HG03159 (cell line): ENCODE data around the gene PHF21A.
A peak's percentile ranks its signal among the peaks of the same experiment; 100 is the strongest.
"Not testable (repeated sequence)": the region's sequence is repeated elsewhere in the genome, so short reads cannot be mapped to it uniquely, and the experiment has no call there.

Experiments
- ATAC-seq: cut with Tn5 transposase; IDR thresholded peaks from one replicate; pipeline ENCODE4 v1.9.1; 2021; ENCODE audit warnings: mild to moderate bottlenecking, moderate library complexity; ENCODE audit not compliant: unreplicated experiment

The PHF21A gene

GRCh38 chr11:45988921-45989320 lies 132.3 kb downstream of the PHF21A start:
- no peak for ATAC-seq

DNA sequence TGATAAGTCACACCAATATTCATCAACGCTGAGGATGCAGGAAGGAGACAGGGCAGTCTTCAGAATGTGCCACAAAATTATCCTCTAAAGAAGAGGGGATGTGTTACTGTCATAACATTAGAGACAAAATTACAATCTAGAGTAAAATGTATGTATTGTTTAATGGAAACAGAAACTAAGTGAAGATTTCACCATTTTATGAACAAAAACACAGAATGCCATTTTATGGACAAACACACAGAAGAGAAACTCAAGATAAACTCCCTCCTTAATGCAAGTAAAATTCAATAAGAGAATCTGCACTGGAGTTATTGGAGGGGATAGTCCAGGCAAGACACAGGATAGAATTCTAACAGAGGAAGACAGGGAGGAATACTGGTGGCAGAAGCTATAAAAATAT lies 136.0 kb downstream of the PHF21A start:
- ATAC-seq: no peak

- no peak for ATAC-seq
Measured at GRCh38 chr11:45984192-45984591, 137.1 kb downstream of the PHF21A start.

GRCh38 chr11:45983471-45983845 lies 137.8 kb downstream of the PHF21A start:
- ATAC-seq: no peak

DNA sequence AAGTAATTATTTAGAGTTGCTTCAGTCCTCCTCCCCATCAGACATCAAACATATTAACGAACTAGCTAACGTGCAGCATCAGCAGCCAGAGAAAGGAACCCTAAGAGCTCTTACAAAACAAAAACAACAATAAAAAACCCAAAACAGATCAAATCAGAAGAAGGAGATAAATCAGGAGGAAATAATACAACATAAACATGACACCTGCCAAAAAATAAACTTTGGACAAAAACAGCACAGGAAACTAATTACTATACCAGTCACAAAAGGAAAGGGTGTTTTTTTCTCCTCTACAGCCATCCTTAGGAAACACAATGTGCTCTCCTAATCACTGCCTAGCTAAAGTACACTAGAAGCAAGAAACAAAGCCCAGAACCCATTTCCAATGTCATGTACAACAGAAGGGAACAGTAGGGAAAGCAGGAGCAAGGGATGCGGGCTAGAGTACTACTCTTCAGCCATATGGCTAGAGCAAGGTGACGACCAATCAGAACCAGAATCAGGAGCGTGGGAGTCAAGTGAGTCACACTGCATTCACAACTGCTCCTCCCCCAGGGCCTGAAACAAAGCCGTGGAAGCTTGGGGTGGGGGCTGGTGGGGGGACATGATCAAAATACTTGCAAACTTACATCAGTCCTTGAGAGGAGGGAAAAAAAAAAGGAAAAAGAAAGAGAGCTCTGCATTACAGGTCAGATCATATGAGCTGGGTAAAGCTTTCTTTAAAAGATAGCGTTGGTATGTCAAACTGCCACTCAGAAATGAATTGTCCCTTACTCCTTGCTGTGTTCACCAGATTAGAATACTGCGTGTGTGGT lies 138.4 kb downstream of the PHF21A start:
- no peak for ATAC-seq

GRCh38 chr11:45981826-45982225 lies 139.4 kb downstream of the PHF21A start:
- not testable (repeated sequence) for ATAC-seq

DNA sequence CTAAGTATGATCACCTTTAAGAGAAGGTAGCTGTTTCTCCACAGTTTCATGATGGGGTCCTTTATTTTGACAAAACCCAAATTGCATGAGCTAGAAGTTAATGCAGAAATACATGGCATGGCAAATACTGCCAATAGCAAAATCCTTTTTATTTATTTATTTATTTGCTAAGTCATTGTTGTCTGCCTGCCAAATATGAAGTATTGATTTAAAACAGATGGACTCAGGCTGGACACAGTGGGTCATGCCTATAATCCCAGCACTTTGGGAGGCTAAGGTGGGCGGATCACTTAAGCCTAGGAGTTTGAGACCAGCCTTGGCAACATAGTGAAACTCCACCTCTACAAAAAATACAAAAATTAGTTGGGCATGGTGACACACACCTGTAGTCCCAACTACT lies 146.4 kb downstream of the PHF21A start:
- ATAC-seq: no peak

- no peak for ATAC-seq
Measured at GRCh38 chr11:45973601-45974000, 147.7 kb downstream of the PHF21A start.

- ATAC-seq: no peak
Measured at GRCh38 chr11:45968901-45969300, 152.4 kb downstream of the PHF21A start.

DNA sequence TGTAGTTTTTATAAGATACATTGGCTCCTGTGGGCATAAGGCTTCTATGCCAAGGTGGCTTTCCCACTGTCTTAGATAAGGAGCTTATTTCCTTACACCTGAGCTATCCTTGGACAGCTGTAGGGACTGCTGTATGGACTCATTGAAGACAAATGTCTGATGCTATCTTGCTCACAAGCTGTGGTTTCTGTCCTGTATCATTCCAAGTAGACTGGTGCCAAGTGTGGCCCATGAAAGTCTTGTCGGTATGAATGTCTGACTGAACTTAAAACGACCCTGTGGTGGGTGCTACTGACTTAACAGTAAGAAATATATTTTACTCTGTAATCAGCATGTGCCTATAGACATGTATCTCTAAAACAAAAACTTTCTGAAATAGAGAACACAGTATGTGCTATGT lies 153.7 kb downstream of the PHF21A start:
- no peak for ATAC-seq

DNA sequence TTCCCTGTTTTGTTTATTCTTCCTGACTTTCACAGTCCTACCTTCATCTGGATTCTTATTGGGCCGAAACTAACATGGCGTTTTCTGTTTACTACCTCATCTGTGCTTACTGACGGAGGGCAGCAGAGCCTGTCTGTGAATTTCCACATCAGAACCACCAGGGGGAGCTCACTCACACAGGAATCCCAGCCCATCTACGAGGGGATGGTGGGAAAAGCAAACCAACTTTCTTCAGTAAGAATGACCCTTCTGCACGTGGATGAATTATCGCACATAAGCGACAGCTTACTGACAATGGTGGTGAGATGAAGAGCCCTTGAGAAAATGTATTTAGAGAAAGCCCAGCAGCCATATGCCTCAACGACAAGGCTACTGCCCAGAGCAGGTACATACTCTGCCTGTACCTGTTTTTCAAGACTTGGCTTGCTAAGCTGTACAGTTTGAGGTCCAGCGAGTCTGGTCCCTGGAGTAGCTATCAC lies 156.3 kb downstream of the PHF21A start:
- peak; percentile 62 for ATAC-seq

DNA sequence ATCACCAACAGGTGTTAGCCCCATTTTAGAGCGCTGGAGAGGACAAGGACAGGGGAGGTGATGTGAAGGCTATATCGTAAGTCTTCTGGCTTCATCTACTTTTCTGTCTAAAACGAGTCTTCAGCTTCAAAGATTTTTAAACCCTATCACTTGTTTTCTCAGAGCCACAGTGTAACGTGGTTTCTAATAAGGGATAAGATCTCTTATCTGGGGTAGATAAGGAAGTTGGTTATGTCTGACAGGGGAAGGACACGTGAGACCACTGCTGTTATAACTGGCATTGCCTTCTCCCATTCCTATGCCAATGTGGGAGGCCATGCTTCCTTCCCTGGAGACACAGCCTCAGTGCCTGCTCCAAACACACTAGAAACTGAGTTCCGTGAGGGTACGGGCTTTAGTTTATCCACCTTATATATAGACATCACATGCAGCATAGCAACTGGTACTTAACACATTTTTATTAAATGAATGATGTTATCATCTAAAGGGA lies 159.5 kb downstream of the PHF21A start:
- ATAC-seq: no peak

- no peak for ATAC-seq
Measured at GRCh38 chr11:45960387-45961095, 160.7 kb downstream of the PHF21A start.

DNA sequence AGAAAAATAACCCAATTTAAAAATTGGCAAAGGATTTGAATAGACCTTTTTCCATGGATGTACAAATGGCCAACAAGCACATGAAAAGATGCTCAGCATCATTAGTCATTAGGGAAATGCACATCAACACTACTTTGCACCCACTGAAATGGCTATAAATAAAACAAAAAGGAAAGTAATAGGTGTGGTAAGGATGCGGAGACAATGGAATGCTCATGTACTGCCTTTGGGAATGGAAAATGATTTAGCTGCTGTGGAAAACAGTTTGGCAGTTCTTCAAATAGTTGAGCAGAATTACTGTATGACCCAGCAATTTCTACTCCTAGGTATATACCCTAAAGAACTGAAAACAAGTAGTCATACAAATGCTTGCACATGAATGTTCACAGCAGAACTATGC lies 161.4 kb downstream of the PHF21A start:
- no peak for ATAC-seq

- ATAC-seq: no peak
Measured at GRCh38 chr11:45949992-45950407, 171.3 kb downstream of the PHF21A start.

GRCh38 chr11:45948356-45948755 lies 172.9 kb downstream of the PHF21A start:
- ATAC-seq: no peak

DNA sequence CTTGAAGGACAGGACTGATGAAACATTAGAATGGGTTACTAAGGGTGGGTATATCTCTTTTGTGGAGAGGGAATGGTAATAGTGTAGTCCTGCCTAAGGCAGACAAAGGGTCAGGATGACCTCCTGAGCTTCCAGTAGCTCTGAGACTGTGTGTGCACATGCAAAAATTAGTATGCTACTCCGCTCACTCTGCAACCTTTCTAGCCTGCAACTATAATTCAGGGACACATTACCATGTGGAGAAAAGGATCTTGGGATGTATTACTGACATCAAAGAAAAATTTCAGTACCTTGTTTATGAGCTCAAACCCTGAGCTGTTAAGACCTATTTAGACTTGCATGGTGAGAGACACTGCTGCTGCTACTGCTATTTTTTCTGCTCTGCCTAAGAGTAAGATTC lies 173.4 kb downstream of the PHF21A start:
- ATAC-seq: no peak

DNA sequence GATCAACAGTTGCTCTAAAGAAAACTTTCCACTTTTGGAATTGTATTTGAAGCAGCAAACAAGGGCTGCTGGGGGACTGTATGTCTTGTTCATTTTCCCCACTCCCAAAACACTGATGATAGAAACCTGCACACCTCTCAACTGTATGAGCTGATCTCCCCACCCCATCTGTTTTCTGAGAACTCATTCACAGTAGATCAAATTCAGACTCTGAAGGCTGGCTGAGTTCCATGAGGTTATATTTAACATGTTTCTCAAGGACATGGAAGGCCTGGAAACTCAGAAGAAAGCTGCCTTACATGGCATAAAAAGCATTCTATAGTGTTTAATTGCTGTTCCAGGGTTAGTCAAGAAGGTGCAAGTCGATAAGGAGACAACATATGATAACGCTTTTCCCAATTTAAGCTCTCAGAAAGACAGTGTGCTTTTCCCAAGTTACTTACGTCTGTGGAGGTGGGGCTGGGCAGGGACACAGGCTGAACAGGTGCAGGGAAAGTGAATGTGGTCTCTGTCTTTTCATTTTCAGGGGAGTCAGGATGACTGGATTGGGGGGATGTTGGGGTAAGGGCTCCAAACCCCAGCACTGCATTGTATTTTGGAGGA lies 175.8 kb downstream of the PHF21A start:
- ATAC-seq: no peak

- no peak for ATAC-seq
Measured at GRCh38 chr11:45942381-45942780, 178.9 kb downstream of the PHF21A start.

- ATAC-seq: no peak
Measured at GRCh38 chr11:45941285-45941684, 180.0 kb downstream of the PHF21A start.

- ATAC-seq: no peak
Measured at GRCh38 chr11:45939836-45940235, 181.4 kb downstream of the PHF21A start.

DNA sequence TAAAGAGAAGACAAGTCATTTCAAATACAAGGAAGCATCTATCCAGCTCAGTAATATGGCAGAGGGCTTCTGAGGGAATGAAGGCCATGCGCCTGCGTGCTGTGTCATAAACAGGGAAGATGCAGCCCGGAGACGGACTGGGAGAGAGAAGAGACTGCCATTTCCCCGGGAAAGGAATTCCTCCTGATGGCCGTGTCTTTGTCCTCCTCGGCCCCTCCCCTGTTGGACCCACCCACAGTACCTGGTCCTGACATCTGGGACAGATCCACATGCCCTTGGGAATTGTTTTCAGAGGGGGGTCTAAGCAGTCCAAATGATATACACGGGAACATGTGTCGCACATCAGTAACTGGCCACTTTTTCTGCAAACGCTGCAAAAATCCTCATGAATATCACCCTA lies 183.3 kb downstream of the PHF21A start:
- no peak for ATAC-seq
